GM10847 (cell line): ENCODE measurements around the gene PRG3.

ENCODE experiments used
- POLR2A ChIP-seq: IDR thresholded peaks from 2 replicates; pipeline ENCODE4 v1.6.1; 2011; ENCODE audit not compliant: insufficient read length; ENCODE audit errors: extremely low read depth

PRG3 gene

DNA sequence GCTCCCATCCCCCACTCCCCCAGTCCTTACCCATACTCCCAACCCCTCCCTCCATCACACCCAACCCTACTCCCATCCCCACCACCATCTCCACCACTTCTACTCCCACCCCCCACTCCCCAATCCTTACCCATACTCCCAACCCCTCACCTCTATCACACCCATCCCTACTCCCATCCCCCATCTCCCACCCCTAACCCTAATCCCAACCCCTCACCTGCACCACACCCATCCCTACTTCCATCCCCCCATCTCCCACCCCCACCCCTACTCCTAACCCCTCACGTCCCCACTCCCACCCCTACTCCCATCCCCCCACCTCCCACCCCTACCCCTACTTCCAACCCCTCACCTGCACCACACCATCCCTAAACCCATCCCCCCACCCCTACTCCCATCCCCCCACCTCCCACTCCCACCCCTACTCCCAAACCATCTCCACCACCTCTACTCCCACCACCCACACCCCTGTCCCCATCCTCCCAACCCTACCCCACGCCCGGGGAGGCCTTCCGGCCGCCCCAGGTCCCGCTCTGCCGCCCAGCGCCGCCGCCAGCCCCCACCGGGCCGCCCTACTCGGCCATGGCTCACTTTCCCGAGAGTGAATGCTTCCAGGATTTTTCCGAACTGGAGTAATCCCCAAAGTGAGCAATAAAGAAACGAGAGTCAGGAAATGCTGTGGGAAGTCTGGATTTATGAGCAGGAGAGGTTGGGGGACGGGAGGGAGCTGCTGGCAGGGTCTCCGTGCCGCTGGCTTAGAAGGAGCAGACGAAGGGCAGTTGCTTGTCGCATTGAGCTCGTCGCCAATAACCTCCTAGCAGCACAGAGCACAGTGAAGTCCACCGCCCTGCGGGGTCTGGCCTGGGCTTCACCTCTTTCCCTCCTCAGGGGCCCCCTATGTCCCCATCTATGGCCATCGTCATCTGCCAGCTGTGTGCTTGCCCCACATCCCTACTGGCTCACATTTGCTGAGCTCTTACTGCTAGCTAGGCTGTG, 4.6 kb downstream of the PRG3 start:
- no peak for TF ChIP-seq POLR2A

- no peak for TF ChIP-seq POLR2A
Measured at GRCh38 chr11:57375490-57375889, 5.5 kb downstream of the PRG3 start.

- no peak for TF ChIP-seq POLR2A
Measured at GRCh38 chr11:57374966-57375365, 6.0 kb downstream of the PRG3 start.

DNA sequence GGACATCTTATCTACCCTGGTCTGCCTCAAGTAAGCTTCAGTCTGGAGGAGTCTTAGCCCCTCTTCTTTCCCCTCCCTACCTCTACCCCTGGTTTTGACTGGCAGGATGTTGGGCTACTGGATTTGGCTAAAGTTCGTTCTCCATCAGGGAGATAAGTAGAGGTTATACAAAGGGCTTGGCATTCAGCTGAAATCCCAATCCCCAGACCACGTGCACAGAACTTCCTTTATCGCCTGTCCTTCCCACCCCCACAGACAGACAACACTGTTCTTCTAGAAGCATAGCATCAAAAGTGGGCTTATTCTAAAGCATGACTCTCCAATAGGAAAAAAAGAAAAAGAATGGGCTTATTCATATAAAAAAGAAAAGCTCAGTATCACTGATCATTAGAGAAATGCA, 7.8 kb downstream of the PRG3 start:
- TF ChIP-seq POLR2A: no peak

DNA sequence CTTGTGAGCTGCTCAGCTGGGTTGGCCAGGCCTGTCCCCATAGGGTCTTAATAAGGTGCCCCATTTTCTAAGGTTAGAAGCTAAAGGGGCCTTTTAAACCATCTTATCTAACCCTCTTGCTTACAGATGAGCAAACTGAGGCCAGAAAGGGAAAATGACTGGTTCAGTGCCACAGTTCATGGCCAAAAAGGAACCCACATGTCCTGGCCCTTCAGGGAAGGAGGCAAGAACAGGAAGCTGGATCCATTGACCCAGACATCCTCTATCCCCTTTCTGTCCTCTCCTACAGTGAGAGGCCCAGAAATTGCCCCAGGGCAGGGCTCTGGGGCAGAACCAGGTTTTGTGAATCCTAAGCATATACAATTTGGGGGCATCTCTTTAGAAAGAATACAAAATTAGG, 10.0 kb downstream of the PRG3 start:
- no peak for TF ChIP-seq POLR2A

GRCh38 chr11:57370251-57370650, 10.7 kb downstream of the PRG3 start:
- no peak for TF ChIP-seq POLR2A

DNA sequence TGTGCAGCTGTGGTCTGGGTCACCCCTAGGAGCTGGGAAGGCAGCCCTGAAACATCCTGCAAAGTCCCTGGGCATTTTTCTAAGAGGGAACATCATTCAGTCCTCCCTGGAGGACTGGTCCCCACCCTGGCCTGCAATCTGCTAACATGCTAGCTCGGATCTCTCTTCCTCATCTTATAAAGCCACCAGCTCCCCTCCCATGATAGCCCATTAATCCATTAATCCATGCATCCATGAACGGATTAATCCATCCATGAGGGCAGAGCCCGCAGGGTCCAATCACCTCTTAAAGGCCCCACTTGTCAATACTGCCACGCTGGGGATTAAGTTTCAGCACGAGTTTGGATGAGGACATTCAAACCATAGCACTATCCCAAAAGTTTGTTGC, 12.1 kb downstream of the PRG3 start:
- TF ChIP-seq POLR2A: no peak

GRCh38 chr11:57368106-57368844, 12.7 kb downstream of the PRG3 start:
- TF ChIP-seq POLR2A: no peak

- TF ChIP-seq POLR2A: no peak
Measured at GRCh38 chr11:57364851-57365660, 15.9 kb downstream of the PRG3 start.

DNA sequence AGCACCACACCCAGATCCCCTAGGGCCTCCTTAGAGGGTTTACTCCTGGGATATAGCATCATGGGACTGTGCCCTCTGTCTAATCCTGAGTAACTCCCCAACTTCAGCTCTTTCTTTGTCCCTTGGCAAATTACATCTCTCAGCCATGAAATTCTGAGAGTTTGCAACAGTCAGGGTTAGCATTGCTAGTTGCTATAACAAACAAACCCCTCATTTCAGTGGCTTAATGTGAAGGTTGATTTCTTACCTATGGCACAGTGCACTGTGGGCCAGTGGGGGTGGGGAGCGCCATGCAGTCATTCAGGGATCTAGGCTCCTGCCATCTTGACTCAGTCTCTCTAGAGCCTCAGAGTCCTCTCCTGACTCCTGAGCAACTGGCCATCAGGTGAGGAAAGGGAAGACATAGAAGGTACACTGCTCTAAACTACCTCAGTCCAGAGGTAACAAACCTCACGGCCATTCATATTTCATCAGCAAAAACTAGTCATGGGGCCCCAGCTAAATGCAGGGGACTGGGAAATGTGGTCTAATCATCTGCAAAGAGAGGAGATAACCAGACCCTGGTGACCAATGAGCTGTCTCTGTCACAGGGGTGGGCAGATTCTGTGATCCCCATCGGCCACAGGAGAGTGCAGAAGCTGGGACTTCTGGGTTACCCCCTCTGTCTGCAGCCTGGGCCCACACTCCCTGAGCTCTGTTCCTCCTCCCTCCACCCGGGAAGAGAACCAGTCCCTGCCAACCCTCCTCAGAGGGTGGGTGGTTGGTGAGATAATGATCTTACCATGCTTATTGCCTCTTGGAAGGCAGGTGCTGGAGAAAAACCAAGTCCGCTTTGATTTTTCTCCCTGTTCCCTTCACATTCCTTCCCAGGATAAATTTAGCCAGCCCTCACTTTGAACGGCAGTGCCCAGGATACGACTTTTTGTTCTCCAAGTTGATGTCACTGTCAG, 17.5 kb downstream of the PRG3 start:
- TF ChIP-seq POLR2A: no peak

DNA sequence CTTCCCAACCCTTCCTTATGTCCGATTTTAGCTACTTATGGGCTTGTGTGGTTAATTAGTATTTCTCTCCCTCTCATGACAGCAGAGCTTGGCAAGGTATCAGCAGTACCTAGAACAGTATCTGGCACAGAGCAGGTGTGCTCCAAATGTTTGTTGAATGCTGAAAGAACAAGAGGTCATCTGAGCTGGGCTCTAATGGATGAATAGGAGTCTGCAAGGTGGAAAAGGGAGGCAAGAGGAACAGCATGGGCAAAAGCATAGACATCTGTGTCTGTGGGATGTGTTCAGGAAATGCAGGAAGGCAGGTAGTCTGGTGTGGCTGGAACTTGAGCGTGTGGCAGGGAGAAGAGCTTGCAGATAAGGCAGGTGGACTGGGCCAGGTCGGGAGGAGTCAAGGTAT, 19.0 kb downstream of the PRG3 start:
- no peak for TF ChIP-seq POLR2A

- no peak for TF ChIP-seq POLR2A
Measured at GRCh38 chr11:57360991-57361390, 20.0 kb downstream of the PRG3 start.

DNA sequence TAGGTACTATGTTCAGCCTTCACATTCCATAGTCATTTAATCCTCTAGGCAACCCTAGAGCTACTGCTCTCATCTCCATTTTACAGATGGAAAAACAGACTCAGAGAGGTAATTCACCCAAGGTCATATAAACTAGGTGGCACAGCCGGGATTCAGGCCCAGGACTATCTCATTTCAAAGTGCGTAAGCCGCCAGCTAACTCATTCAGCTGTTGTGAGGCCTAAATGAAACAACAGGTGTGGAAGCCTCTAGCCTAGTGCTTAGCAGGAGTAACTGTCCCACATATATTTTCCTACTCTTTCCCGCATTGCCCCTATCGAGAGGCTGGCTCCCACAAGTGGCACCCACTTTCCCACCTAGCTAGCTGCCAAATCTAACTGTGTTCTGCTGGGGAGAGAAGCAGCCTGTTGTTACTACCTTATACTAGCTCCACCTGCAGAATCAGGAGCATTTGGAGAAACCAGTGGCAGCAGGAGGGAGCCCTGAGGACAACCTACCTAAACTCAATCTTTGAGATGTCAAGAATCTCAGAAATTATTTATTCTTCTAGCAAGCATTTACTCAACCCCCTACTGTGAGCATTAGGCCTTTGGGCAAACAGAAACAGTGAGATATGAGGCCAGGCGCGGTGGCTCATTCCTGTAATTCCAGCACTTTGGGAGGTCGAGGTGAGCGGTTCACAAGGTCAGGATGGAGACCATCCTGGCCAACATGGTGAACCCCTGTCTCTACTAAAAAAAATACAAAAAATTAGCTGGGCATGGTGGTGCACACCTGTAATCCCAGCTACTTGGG, 20.9 kb downstream of the PRG3 start:
- no peak for TF ChIP-seq POLR2A
